Upper lobe of left lung (tissue), 6 donors: ENCODE results near the gene HTRA3. TPM values are rescaled to one million over a fixed set of nuclear protein-coding genes. Genes with fewer than 3 reads are reported as not detected.

Experiments
- ATAC-seq, 2 donors: fragments of 200-7000 bp; cut with Tn5 transposase; one replicate each; pipeline ENCODE4 v1.9.1; 2022; ENCODE audit warnings: mild to moderate bottlenecking in 2 of 2, moderate library complexity in 2 of 2; ENCODE audit not compliant: low FRiP score in 2 of 2
- DNase-seq, 2 donors: peaks; one replicate each; pipeline ENCODE4 v3.0.0-alpha.2; 2019 to 2020
- H3K27ac ChIP-seq, 4 donors: fragments of 200-600 bp; sonication (generic); one replicate each; pipeline ENCODE4 v1.5.1; 2016 to 2019
- H3K27me3 ChIP-seq, 4 donors: fragments of 200-600 bp; sonication (generic); one replicate each; pipeline ENCODE4 v1.5.1; 2017 to 2019
- H3K36me3 ChIP-seq, 4 donors: fragments of 200-600 bp; sonication (generic); one replicate each; pipeline ENCODE4 v1.5.1; 2016 to 2019
- H3K4me1 ChIP-seq, 4 donors: fragments of 200-600 bp; sonication (generic); one replicate each; pipeline ENCODE4 v1.5.1; 2018 to 2019
- H3K4me3 ChIP-seq, 4 donors: fragments of 200-600 bp; sonication (generic); one replicate each; pipeline ENCODE4 v1.5.1; 2017 to 2019; ENCODE audit warnings: mild to moderate bottlenecking in 2 of 4, moderate library complexity in 1 of 4
- H3K9me3 ChIP-seq, 4 donors: fragments of 200-600 bp; sonication (generic); one replicate each; pipeline ENCODE4 v1.5.1; 2018 to 2019
- CTCF ChIP-seq, 6 experiments: fragments of 450-650 bp in 4 of 6; fragments of 200-600 bp in 2 of 6; sonication (generic) in 2 of 6; IDR thresholded peaks; one replicate each; pipeline ENCODE4 v1.5.1; 2016 to 2019; ENCODE audit warnings: antibody characterized with exemption in 6 of 6
- EP300 ChIP-seq, 4 donors: sonication (generic); formaldehyde crosslinking; IDR thresholded peaks; one replicate each; pipeline ENCODE4 v1.5.1; 2017; ENCODE audit warnings: antibody characterized with exemption in 4 of 4, control low read depth in 2 of 4
- POLR2A ChIP-seq, 4 donors: fragments of 450-650 bp; IDR thresholded peaks; one replicate each; pipeline ENCODE4 v1.5.1; 2016 to 2017; ENCODE audit warnings: antibody characterized with exemption in 4 of 4, mild to moderate bottlenecking in 2 of 4
- POLR2AphosphoS5 ChIP-seq, 2 donors: sonication (generic); formaldehyde crosslinking; IDR thresholded peaks; one replicate each; pipeline ENCODE4 v1.5.1; 2017; ENCODE audit warnings: antibody characterized with exemption in 2 of 2
- WGBS, 2 donors: methylation state at CpG; one replicate each; pipeline ENCODE4 v1.1.5; 2017 to 2018; 5-methylcytosine and 5-hydroxymethylcytosine counted together
- total RNA-seq, 6 donors: library from RNA; depleted of rRNA in 4 of 6; stranded (reverse); fragments of >200 nt in 4 of 6; gene quantifications; one replicate each; pipeline versions ENCODE4 v1.1.0 to v1.2.1, GENCODE V29; 2016 to 2021
- donor health status: DM: no; HTN: no; CAD: no; lungs with moderate emphysema.
- donor health status: DM: no; HTN: yes; CAD: no; lungs with severe emphysema.

Gene HTRA3
- total RNA-seq, 6 donors from 2014 or later, result 5.2 to 51.1 (median 19.7) TPM

- TF ChIP-seq POLR2AphosphoS5 (IDR thresholded peaks at IDR 0.05), result no peak
- no peak for TF ChIP-seq POLR2A (IDR thresholded peaks at IDR 0.05)
- DNase-seq (no peak), ATAC-seq (no peak)
- H3K27me3 ChIP-seq, result peaks cover 0 to 7% (median 0%) of the 10 kb centered on the region in 4 donors
- no peak overlapping the region for H3K4me3 ChIP-seq
- H3K27ac ChIP-seq, result no peak overlapping the region
- peaks cover 18 to 29% (median 23%) of the 10 kb centered on the region in 4 donors for H3K4me1 ChIP-seq
- WGBS, 2 donors, result 81 to 91% methylated on average over 6 of the region's 6 CpGs
- no peaks in the 10 kb centered on the region for H3K36me3 ChIP-seq
- no peaks in the 10 kb centered on the region for H3K9me3 ChIP-seq
Observed at GRCh38 chr4:8266088-8266487, 3.5 kb upstream of the HTRA3 start.

GRCh38 chr4:8266508-8266907, 3.0 kb upstream of the HTRA3 start:
- 91 to 92% methylated on average over 5 to 8 of the region's 8 CpGs for WGBS, 2 donors
- ATAC-seq, result peak in 1 of 2 donors; percentile 59

GRCh38 chr4:8267077-8267476, 2.5 kb upstream of the HTRA3 start:
- TF ChIP-seq CTCF (IDR thresholded peaks at IDR 0.05) (peak; percentile 46 to 79 (median 70)), POLR2A (IDR thresholded peaks at IDR 0.05) (no peak)
- Histone ChIP-seq H3K36me3 (no peaks in the 10 kb centered on the region), H3K4me1 (peaks cover 18 to 31% (median 24%) of the 10 kb centered on the region in 4 donors), H3K27ac (no peak overlapping the region), H3K4me3 (no peak overlapping the region), H3K9me3 (no peaks in the 10 kb centered on the region), H3K27me3 (peaks cover 0 to 7% (median 0%) of the 10 kb centered on the region in 4 donors)
- WGBS, 2 donors, result 35 to 39% methylated on average over 10 to 13 of the region's 13 CpGs
- DNase-seq (peak; percentile 83 to 92), ATAC-seq (peak; percentile 71)

More at GRCh38 chr4:8266508-8266907, 3.0 kb upstream of the HTRA3 start:
- peaks cover 18 to 28% (median 23%) of the 10 kb centered on the region in 4 donors for H3K4me1 ChIP-seq
- no peak overlapping the region for H3K4me3 ChIP-seq
- no peak for DNase-seq
- H3K27ac ChIP-seq, result no peak overlapping the region
- TF ChIP-seq EP300 (IDR thresholded peaks at IDR 0.05) (no peak), POLR2A (IDR thresholded peaks at IDR 0.05) (no peak), CTCF (IDR thresholded peaks at IDR 0.05) (no peak), POLR2AphosphoS5 (IDR thresholded peaks at IDR 0.05) (no peak)
- H3K36me3 ChIP-seq, result no peaks in the 10 kb centered on the region
- H3K9me3 ChIP-seq, result no peaks in the 10 kb centered on the region
- H3K27me3 ChIP-seq, result peaks cover 0 to 7% (median 0%) of the 10 kb centered on the region in 4 donors

GRCh38 chr4:8268211-8268610, 1.3 kb upstream of the HTRA3 start:
- no peak overlapping the region for H3K27ac ChIP-seq
- H3K4me1 ChIP-seq, result peaks cover 29 to 42% (median 34%) of the 10 kb centered on the region in 4 donors
- TF ChIP-seq POLR2AphosphoS5 (IDR thresholded peaks at IDR 0.05) (no peak), EP300 (IDR thresholded peaks at IDR 0.05) (no peak), POLR2A (IDR thresholded peaks at IDR 0.05) (no peak), CTCF (IDR thresholded peaks at IDR 0.05) (no peak)
- no peak overlapping the region for H3K4me3 ChIP-seq
- H3K27me3 ChIP-seq, result peaks cover 0 to 7% (median 0%) of the 10 kb centered on the region in 4 donors
- H3K36me3 ChIP-seq, result no peaks in the 10 kb centered on the region
- DNase-seq (no peak), ATAC-seq (no peak)
- no peaks in the 10 kb centered on the region for H3K9me3 ChIP-seq
- WGBS, 2 donors, result 92 to 93% methylated on average over 7 of the region's 7 CpGs

GRCh38 chr4:8268901-8269534, 536 bp upstream of the HTRA3 start:
- Histone ChIP-seq H3K36me3 (no peaks in the 10 kb centered on the region), H3K27ac (peak overlapping the region in 3 of 4 donors; percentile 34 to 56 (median 51)), H3K9me3 (no peaks in the 10 kb centered on the region), H3K4me1 (peaks cover 30 to 44% (median 36%) of the 10 kb centered on the region in 4 donors), H3K4me3 (peak overlapping the region in 1 of 4 donors; percentile 53), H3K27me3 (peaks cover 0 to 7% (median 0%) of the 10 kb centered on the region in 4 donors)
- DNase-seq, result no peak
- no peak for TF ChIP-seq EP300 (IDR thresholded peaks at IDR 0.05)
- no peak for TF ChIP-seq POLR2A (IDR thresholded peaks at IDR 0.05)
- TF ChIP-seq CTCF (IDR thresholded peaks at IDR 0.05), result no peak
- TF ChIP-seq POLR2AphosphoS5 (IDR thresholded peaks at IDR 0.05), result no peak
- no peak for ATAC-seq
- WGBS, 2 donors, result 84 to 85% methylated on average over 22 to 23 of the region's 25 CpGs
